Erythroblast (primary cell): ENCODE data around the gene CSPG5.

Source experiments
- GATA1 ChIP-seq: IDR thresholded peaks from 2 replicates; pipeline ENCODE4 v1.6.1; 2011; ENCODE audit warnings: low read depth, mild to moderate bottlenecking, control low read depth, low read length, moderate library complexity
- POLR2A ChIP-seq: IDR thresholded peaks from 2 replicates; pipeline ENCODE4 v1.6.1; 2011; ENCODE audit warnings: mild to moderate bottlenecking, low read length

- TF ChIP-seq POLR2A (no peak), GATA1 (no peak)
Measured at GRCh38 chr3:47566667-47567066, 12.0 kb downstream of the CSPG5 start.
